ENCODE data around the gene DBT.

GRCh38 chr1:100177295-100178041, 72.2 kb downstream of the DBT start:
- TF ChIP-seq CTCF (IDR thresholded peaks at IDR 0.05; ENCODE audit: poor library complexity, severe bottlenecking) (no peak), EP300 (conservative IDR thresholded peaks at IDR 0.05; ENCODE audit: poor library complexity, severe bottlenecking) (no peak), EZH2 (IDR thresholded peaks at IDR 0.05; ENCODE audit: borderline replicate concordance, insufficient read depth, low read length, poor library complexity, severe bottlenecking) (no peak), MXI1 (conservative IDR thresholded peaks at IDR 0.05; ENCODE audit: poor library complexity, severe bottlenecking) (no peak), SMC3 (conservative IDR thresholded peaks at IDR 0.05; ENCODE audit: poor library complexity) (no peak), POLR2AphosphoS5 (IDR thresholded peaks at IDR 0.05) (no peak), REST (IDR thresholded peaks at IDR 0.05; ENCODE audit: borderline replicate concordance) (no peak), RAD21 (conservative IDR thresholded peaks at IDR 0.05) (no peak), TAF1 (IDR thresholded peaks at IDR 0.05; ENCODE audit: low read depth) (no peak)
